GM15510 (cell line): ENCODE results near the gene OR8I2.

Experiments used
- POLR2A ChIP-seq: IDR thresholded peaks from 3 replicates; pipeline ENCODE4 v1.6.1; 2011; ENCODE audit warnings: borderline replicate concordance; ENCODE audit not compliant: insufficient read length; ENCODE audit errors: extremely low read depth

Gene OR8I2

DNA sequence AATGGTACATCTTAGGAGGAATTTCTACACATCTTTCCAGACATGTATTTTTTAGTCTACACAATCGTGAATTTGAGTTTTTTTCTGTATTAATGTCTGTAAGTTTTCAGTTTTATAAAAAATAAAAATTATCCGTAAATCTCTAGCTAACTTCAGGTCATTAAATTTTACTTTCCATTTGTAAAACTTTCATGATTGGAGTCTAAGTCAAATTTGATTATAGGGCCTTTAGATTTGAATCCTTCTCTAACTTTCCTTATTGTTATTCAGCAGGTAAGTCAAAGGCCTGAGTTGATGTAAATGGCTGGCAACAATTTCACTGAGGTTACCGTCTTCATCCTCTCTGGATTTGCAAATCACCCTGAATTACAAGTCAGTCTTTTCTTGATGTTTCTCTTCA is at the start of gene OR8I2:
OR8I2 (plus strand) TSS at position 301 of the 400 bp plus-strand sequence; CDS start at position 301, 0 bp downstream.
- no peak for TF ChIP-seq POLR2A

DNA sequence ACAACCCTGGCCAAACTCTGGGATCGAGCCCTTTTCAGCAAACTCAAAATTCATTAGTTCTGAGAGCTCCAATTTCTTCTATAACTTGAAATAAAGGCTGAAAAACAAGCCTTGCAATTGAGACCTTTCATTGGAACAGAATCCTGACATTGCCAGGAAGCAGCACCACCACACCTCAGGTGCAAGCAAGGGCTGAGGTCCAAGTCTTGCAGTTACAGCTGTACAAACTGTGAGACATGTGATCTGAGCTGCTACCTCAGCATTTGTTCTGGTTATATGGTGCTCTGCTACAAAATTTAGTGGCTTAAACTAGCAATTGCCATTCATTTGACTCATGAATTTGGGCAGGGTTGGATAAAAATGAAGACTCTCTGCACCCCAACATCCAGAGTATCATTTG is 47.6 kb upstream of the OR8I2 start:
- no peak for TF ChIP-seq POLR2A

GRCh38 chr11:56048480-56048879 is 44.6 kb upstream of the OR8I2 start:
- no peak for TF ChIP-seq POLR2A

- TF ChIP-seq POLR2A: no peak
Measured at GRCh38 chr11:56049487-56049886, 43.6 kb upstream of the OR8I2 start.

DNA sequence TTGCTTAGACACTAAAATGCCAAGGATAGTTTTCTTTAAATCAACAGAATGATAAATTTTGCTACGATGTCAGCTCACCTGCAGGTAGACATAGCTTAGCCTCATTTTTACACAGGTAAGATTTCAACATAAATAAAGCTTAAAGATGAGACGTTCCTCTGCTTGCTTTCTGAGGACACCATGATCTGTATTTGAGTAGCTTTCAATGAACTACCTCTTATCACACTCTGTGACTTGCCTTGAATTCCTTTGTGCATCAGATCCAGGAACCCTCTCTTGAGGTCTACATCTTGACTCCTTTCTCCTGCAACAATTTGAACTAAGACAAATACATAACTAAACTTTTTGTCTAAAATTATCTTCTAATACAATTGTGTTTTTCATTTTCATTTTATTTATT is 26.1 kb upstream of the OR8I2 start:
- no peak for TF ChIP-seq POLR2A

GRCh38 chr11:56089697-56090096 is 3.4 kb upstream of the OR8I2 start:
- no peak for TF ChIP-seq POLR2A

DNA sequence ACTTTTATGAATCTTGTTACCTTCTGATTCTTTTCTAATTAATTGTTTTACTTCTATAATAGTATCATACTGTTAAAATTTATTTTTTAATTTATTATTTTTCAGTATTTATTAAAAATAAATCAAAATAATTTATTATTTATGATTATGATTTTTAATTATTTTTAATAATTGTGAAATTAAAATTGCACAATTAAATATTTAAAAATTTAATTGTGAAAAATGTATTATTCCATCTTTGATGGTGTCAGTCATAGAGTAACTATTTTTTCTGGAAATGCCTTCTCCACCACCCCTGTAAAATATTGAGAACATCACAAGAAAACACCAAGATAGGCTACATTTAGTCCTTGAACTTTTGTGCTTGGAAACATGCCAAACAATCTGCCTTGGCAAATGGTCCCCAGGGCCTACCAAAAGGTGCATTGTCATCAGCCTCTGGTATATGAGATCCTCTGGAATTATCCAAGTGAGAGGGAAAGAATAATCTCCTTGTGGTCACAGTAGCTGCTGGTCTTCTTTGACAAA is 10.2 kb downstream of the OR8I2 start, which contains the start of gene OR8H2:
OR8H2 (plus strand) TSS at position 478 of the 528 bp plus-strand sequence. CDS start 1,356 bp downstream, outside the sequence.
- TF ChIP-seq POLR2A: no peak

GRCh38 chr11:56122073-56122472 is 29.0 kb downstream of the OR8I2 start, which contains the start of gene OR8H3:
Gene OR8H3 (plus strand): TSS chr11:56122373. CDS start chr11:56122373, 0 bp downstream.
- no peak for TF ChIP-seq POLR2A

DNA sequence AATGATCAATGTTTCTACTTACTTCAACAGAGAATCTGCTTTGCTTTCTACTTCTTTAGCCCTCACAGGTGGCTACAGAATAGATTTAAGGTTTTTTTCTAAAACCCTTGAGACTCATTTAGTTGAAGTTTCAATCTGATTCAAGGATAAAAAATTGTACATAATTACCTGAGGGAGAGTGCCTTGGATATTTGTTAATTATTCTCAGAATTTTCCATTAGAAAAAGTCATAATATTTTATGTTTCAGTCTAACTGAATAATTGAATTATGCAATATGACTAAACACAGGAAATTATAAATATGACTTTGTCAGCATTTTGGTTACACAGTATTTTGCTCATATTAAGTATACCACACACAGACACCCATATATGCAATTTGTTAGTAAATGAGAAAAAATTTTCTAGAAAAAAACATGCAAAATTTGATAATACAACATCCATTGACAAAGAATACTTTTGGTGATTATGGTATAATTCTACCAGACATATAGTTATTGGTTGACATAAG is 47.1 kb downstream of the OR8I2 start, which contains the start of gene OR8J3:
OR8J3 (minus strand) TSS at position 51 of the 511 bp plus-strand sequence. CDS start 2,483 bp downstream, outside the sequence.
- TF ChIP-seq POLR2A: no peak
